Measurements from ENCODE around the gene CAMK1D. TPM values are rescaled to one million over a fixed set of nuclear protein-coding genes. Genes with fewer than 3 reads are reported as not detected.

Gene CAMK1D
- total RNA-seq, 1 donor from 2014 or later, result 12.8 TPM

DNA sequence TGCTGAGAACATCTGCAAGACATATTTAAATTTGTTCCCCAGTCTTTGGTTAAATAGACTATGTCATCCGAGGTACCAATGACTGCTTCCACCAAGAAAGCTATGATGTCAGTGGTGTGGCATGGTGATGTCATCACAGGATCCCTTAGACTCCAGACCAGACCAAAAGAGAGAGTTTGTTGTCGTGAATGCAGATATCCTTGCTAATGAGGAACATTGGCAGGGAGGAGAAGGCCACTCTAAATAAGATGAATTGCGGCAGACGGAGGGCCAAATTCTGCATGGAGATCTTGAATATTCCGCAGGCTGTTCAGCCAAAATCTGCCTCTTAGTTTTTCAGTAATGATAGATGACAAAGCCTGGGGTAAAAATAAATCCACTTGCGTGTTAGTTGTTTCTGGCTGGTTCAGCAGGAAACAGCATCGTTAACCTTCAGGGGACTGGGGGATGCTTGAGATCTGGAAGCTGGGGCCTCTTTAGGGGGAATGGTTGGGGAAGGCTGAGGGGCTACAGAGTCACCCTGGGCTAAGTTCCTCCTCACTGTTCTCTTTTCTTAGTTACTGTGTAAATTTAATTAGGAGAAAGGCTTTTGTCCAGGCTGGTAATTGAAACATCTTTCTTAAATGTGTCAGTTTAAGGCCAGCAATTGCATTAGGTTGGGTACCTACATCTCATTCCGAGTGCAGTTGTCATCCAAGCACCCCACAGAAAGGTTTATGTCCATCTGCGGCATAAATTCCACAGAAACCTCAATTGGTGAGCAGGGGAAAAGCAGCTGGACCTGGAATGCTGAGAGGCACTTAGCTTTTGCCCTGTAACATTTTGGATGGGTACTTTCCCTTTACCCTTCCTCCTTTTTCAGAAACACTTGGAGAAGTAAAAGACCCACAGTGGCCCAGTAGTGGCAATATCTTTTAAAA lies 11.6 kb upstream of the CAMK1D start:
- Histone ChIP-seq H3K9me3 (no peaks in the 10 kb centered on the region), H3K4me1 (peaks cover 13% of the 10 kb centered on the region), H3K27ac (no peak overlapping the region), H3K36me3 (no peaks in the 10 kb centered on the region), H3K27me3 (no peaks in the 10 kb centered on the region), H3K4me3 (no peak overlapping the region)
- DNase-seq (ENCODE audit: extremely low spot score in 2 of 2), result no peak
- intact Hi-C loops (cut with DNase I), result no loop called here
- TF ChIP-seq, protein P1, sequence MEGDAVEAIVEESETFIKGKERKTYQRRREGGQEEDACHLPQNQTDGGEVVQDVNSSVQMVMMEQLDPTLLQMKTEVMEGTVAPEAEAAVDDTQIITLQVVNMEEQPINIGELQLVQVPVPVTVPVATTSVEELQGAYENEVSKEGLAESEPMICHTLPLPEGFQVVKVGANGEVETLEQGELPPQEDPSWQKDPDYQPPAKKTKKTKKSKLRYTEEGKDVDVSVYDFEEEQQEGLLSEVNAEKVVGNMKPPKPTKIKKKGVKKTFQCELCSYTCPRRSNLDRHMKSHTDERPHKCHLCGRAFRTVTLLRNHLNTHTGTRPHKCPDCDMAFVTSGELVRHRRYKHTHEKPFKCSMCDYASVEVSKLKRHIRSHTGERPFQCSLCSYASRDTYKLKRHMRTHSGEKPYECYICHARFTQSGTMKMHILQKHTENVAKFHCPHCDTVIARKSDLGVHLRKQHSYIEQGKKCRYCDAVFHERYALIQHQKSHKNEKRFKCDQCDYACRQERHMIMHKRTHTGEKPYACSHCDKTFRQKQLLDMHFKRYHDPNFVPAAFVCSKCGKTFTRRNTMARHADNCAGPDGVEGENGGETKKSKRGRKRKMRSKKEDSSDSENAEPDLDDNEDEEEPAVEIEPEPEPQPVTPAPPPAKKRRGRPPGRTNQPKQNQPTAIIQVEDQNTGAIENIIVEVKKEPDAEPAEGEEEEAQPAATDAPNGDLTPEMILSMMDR (IDR thresholded peaks at IDR 0.05), result no peak
- no peak for TF ChIP-seq POLR2AphosphoS5 (IDR thresholded peaks at IDR 0.05; ENCODE audit: insufficient read depth in 1 of 2, low read depth in 1 of 2)
- no peak for TF ChIP-seq POLR2A (IDR thresholded peaks at IDR 0.05)

DNA sequence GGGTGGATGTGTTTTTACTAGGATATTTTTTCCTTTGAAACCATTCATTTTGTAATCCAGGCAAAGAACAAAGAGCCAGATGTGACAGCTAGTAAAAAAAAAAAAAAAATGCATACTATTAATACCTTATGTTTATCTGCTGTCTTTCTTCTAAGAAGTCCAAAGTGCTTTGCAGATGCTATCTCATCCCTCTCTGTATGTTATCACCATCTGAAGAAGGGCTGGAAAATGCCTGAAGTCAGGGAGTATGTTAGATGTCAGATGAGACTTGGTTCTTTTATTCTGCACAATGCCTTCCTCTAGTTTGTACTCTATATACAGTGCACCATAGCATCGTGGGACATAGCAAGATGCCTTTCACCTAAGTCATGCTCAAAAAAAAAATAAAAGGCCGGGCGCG lies 10.4 kb upstream of the CAMK1D start:
- Histone ChIP-seq H3K4me1 (peaks cover under 1% of the 10 kb centered on the region), H3K36me3 (no peaks in the 10 kb centered on the region), H3K4me3 (no peak overlapping the region), H3K27me3 (no peaks in the 10 kb centered on the region), H3K9me3 (no peaks in the 10 kb centered on the region), H3K27ac (no peak overlapping the region)
- intact Hi-C loops (cut with DNase I), result no loop called here
- TF ChIP-seq, protein P1 (IDR thresholded peaks at IDR 0.05), result no peak
- TF ChIP-seq POLR2A (IDR thresholded peaks at IDR 0.05) (no peak), POLR2AphosphoS5 (IDR thresholded peaks at IDR 0.05; ENCODE audit: insufficient read depth in 1 of 2, low read depth in 1 of 2) (no peak)
- no peak for DNase-seq (ENCODE audit: extremely low spot score in 2 of 2)

DNA sequence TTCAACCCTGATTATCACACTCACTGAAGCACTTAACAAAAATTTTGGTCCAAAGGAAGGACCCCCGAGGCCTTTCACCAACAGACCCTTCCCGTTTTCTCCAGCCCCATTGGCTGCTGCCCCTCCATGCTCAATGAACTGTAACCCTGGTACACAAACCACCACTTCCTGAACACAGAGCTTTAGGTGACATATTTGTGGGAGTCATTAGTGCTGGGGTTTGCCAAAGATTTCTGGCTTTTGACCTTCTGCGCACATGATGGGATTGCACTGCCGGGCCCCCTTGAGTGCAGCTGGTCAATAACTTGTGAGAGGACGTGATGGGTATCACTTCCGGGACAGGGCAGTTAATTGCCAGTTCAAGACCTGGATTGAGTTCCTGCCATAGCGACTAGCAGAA lies 9.0 kb upstream of the CAMK1D start:
- no peaks in the 10 kb centered on the region for H3K27me3 ChIP-seq
- H3K27ac ChIP-seq, result no peak overlapping the region
- TF ChIP-seq POLR2AphosphoS5 (IDR thresholded peaks at IDR 0.05; ENCODE audit: insufficient read depth in 1 of 2, low read depth in 1 of 2), result no peak
- TF ChIP-seq, protein P1 (IDR thresholded peaks at IDR 0.05), result no peak
- TF ChIP-seq POLR2A (IDR thresholded peaks at IDR 0.05), result no peak
- H3K4me3 ChIP-seq, result no peak overlapping the region
- no peak for DNase-seq (ENCODE audit: extremely low spot score in 2 of 2)
- no peaks in the 10 kb centered on the region for H3K4me1 ChIP-seq
- H3K36me3 ChIP-seq, result no peaks in the 10 kb centered on the region
- H3K9me3 ChIP-seq, result no peaks in the 10 kb centered on the region
- intact Hi-C loops (cut with DNase I), result no loop called here

DNA sequence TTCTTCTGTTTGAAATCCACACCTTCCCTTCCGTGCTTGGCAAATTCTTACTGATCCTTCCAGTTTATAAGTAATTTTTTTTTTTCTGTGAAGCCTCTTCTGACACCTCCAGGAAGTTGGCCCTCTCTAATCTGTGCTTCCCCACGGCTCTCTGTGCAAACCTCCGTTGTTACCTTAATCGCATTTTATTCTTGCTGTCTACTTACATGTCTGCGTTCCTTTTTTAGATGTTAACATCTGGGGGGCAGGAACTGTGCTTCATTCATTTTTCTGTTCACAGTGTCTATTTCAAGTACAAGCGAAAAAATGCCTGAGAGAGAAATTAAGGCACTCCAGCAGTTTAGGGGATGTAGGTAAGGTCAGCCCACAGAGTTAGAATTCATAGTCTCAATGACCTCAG lies 8.4 kb upstream of the CAMK1D start:
- TF ChIP-seq, protein P1 (IDR thresholded peaks at IDR 0.05), result no peak
- no peak for TF ChIP-seq POLR2AphosphoS5 (IDR thresholded peaks at IDR 0.05; ENCODE audit: insufficient read depth in 1 of 2, low read depth in 1 of 2)
- TF ChIP-seq POLR2A (IDR thresholded peaks at IDR 0.05), result no peak
- H3K4me1 ChIP-seq, result no peaks in the 10 kb centered on the region
- DNase-seq (ENCODE audit: extremely low spot score in 2 of 2), result no peak
- H3K4me3 ChIP-seq, result no peak overlapping the region
- H3K36me3 ChIP-seq, result no peaks in the 10 kb centered on the region
- H3K9me3 ChIP-seq, result no peaks in the 10 kb centered on the region
- intact Hi-C loops (cut with DNase I), result no loop called here
- H3K27me3 ChIP-seq, result no peaks in the 10 kb centered on the region
- H3K27ac ChIP-seq, result no peak overlapping the region

DNA sequence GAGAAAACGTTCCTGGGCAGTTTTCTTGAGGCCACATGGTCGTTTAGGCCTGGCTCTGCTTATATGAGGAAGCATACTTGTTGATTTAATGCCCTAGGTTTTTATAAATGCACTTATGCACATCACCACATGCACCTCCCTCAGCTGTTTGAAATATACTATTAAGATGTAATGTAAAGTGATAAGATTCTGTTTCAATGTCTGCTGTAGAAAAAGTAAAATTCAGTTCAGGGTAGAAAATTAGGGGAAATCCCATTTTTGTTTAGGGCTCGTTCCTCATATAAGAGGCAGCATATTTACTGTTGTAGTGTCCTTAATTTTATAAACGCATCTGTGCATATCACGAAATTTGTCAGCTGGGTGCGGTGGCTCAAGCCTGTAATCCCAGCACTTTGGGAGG lies 7.8 kb upstream of the CAMK1D start:
- intact Hi-C loops (cut with DNase I), result no loop called here
- no peaks in the 10 kb centered on the region for H3K9me3 ChIP-seq

More for the DNA sequence above, 7.8 kb upstream of the CAMK1D start:
- H3K27ac ChIP-seq, result no peak overlapping the region
- no peaks in the 10 kb centered on the region for H3K4me1 ChIP-seq
- DNase-seq (ENCODE audit: extremely low spot score in 2 of 2), result no peak
- no peak overlapping the region for H3K4me3 ChIP-seq
- TF ChIP-seq, protein P1 (IDR thresholded peaks at IDR 0.05), result no peak
- TF ChIP-seq POLR2A (IDR thresholded peaks at IDR 0.05) (no peak), POLR2AphosphoS5 (IDR thresholded peaks at IDR 0.05; ENCODE audit: insufficient read depth in 1 of 2, low read depth in 1 of 2) (no peak)
- no peaks in the 10 kb centered on the region for H3K36me3 ChIP-seq
- H3K27me3 ChIP-seq, result no peaks in the 10 kb centered on the region
